ENCODE results near the gene PSMD8. TPM values are rescaled to one million over a fixed set of nuclear protein-coding genes. Genes with fewer than 3 reads are reported as not detected.
"Not testable (repeated sequence)": the region's sequence is repeated elsewhere in the genome, so short reads cannot be mapped to it uniquely, and the experiment has no call there.

PSMD8 gene
- total RNA-seq, 2 experiments from 2014 or later = 173 to 187 TPM

DNA sequence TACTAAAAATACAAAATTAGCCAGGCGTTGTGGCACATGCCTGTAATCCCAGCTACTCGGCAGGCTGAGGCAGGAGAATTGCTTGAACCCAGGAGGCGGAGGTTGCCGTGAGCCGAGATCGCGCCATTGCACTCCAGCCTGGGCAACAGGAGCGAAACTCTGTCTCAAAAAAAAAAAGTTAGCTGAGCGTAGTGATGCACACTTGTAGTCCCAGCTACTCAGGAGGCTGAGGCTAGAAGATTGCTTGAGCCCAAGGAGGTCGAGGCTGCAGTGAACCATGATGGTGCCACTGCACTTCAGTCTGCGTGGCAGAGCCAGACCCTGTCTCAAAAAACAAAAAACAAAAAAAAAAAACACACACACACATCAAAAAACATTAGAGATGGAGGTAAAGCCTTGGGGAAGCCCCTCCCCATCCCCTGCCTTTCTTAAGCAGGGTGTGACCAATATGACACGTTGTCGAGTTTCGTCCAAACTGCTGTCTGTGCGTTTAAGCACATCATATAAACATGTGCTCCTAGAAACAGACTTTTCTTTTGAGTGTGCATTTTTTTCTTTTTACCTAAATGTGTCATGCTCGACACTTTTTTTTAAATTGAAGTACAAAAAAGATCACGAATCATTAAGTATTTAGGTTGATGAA lies 52.8 kb downstream of the PSMD8 start:
- CTCF ChIA-PET = interaction anchor here (3.4 kb wide), 1 partner anchor 24 kb away, joined by 20 read pairs; the partner anchor contains the start of gene FAM98C
- H3K36me3 Mint-ChIP-seq (ENCODE audit: low read depth); DNase-seq: not testable (repeated sequence)

DNA sequence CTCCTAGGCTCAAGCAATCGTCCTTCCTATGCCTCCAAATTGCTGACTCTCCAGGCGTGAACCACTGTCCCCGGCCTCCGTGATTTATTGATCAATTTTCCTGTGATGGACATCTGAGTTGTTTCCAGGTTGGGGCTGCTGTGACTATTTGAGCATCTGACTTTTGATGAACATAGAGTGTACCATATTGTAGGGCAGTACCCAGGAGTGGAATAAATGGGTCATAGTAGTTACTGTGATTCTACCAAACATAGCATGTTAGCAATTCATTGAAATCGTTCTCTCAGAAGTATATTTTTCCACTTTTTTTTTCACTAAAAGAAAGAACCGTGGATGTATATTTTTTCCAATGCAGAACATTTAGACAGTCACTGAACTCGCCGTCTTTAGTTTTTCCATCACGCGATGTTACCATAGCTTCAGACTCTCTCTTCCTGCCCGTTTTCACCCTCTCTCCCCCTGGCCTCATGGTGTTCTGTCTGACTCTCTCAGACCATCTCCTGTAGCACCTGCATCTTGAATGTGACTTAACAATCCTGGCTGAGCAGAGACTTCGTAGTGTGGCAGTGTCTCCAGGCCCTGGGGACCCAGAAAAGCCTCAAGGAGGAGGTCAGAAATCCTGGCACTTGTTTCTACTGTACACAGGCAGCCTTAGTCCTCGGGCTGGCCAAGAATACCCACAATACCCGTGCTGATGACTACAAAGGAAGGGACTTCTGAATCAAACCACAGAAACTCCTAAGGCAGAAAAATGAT lies 54.9 kb downstream of the PSMD8 start:
- H3K27ac Mint-ChIP-seq = no peak overlapping the region
- H3K36me3 Mint-ChIP-seq (ENCODE audit: low read depth) = no peaks in the 10 kb centered on the region
- peaks cover 11% of the 10 kb centered on the region for H3K27me3 Mint-ChIP-seq (ENCODE audit: low read depth)
- ChIA-PET CTCF (no interaction called here), POLR2A (no interaction called here)
- no peaks in the 10 kb centered on the region for H3K9me3 Mint-ChIP-seq (ENCODE audit: insufficient read depth)
- peaks cover 24% of the 10 kb centered on the region for H3K4me1 Mint-ChIP-seq (ENCODE audit: low read depth)
- ATAC-seq (peak; percentile 45), DNase-seq (no peak)
- H3K4me3 Mint-ChIP-seq = no peak overlapping the region

More for the DNA sequence above, 52.8 kb downstream of the PSMD8 start:
- H3K27me3 Mint-ChIP-seq (ENCODE audit: low read depth); H3K4me3 Mint-ChIP-seq; H3K9me3 Mint-ChIP-seq (ENCODE audit: insufficient read depth); H3K27ac Mint-ChIP-seq; POLR2A ChIA-PET; ATAC-seq: not testable (repeated sequence)
- peaks cover 21% of the 10 kb centered on the region for H3K4me1 Mint-ChIP-seq (ENCODE audit: low read depth)

- CTCF ChIA-PET = no interaction called here
- no peak overlapping the region for H3K27ac Mint-ChIP-seq
- POLR2A ChIA-PET = no interaction called here
Measured at GRCh38 chr19:38429811-38430156, 55.4 kb downstream of the PSMD8 start.

DNA sequence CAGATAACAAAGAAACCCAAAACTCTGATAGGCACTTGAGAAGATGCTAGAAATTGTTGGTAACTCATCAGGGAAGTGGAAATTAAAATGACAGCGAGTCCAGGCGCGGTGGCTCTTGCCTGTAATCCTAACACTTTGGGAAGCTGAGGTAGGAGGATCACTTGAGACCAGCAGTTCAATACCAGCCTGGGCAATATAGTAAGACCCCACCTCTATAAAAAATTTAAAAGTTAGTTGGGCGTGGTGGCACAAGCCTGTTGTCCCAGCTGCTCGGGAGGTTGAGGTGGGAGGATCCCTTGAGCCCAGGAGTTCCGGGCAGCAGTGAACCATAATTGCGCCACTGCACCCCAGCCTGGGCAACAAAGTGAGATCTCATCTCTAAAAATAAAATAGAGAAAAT lies 56.6 kb downstream of the PSMD8 start:
- DNase-seq (no peak), ATAC-seq (no peak)
- CTCF ChIA-PET = no interaction called here
- Mint-ChIP-seq H3K9me3 (ENCODE audit: insufficient read depth) (no peaks in the 10 kb centered on the region), H3K4me3 (no peak overlapping the region), H3K27me3 (ENCODE audit: low read depth) (peaks cover 14% of the 10 kb centered on the region), H3K4me1 (ENCODE audit: low read depth) (peaks cover 18% of the 10 kb centered on the region), H3K27ac (no peak overlapping the region), H3K36me3 (ENCODE audit: low read depth) (no peaks in the 10 kb centered on the region)
- POLR2A ChIA-PET = no interaction called here

More at GRCh38 chr19:38429811-38430156, 55.4 kb downstream of the PSMD8 start:
- ATAC-seq (no peak), DNase-seq (no peak)
- Mint-ChIP-seq H3K9me3 (ENCODE audit: insufficient read depth) (no peaks in the 10 kb centered on the region), H3K36me3 (ENCODE audit: low read depth) (no peaks in the 10 kb centered on the region), H3K27me3 (ENCODE audit: low read depth) (peaks cover 14% of the 10 kb centered on the region), H3K4me1 (ENCODE audit: low read depth) (peaks cover 25% of the 10 kb centered on the region), H3K4me3 (no peak overlapping the region)

DNA sequence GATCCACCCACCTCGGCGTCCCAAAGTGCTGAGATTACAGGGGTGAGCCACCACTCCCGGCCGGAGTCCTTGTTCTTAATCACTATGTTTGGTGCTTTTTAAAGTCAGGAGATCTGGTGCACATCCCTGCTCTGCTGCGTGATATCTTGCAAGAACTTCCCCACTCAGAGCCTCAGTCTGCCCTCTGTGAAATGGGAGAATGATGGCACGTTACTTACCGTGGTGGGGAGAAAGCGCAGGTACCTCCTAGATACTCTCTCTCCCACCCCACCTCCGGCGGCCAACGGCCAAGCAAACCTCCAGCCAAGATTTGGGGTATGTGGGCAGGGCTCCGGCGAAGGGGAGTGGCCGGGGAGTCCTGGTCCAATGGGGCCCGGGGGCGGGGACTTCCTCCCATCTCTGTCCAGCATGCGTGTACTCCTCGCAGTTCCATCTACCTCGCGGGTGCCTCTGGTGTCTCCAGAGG lies 58.9 kb downstream of the PSMD8 start, which contains the start of gene RYR1:
TSS of gene RYR1 (plus strand) at position 424 of the 466 bp plus-strand sequence. CDS start 139 bp downstream, outside the sequence.
- ChIA-PET POLR2A (no interaction called here), CTCF (interaction anchor here (1.3 kb wide), 1 partner anchor 30 kb away, joined by 5 read pairs; the partner anchor contains the start of gene FAM98C)
- ATAC-seq (peak; percentile 86), DNase-seq (peak; percentile 55)
- Mint-ChIP-seq H3K9me3 (ENCODE audit: insufficient read depth) (no peaks in the 10 kb centered on the region), H3K36me3 (ENCODE audit: low read depth) (no peaks in the 10 kb centered on the region), H3K27ac (no peak within 1 kb of the TSS), H3K4me1 (ENCODE audit: low read depth) (peaks cover 10% of the 10 kb centered on the region), H3K4me3 (no peak within 1 kb of the TSS), H3K27me3 (ENCODE audit: low read depth) (peaks cover 17% of the 10 kb centered on the region)

Other genes with a start within 250 kb of the PSMD8 start
- under 1 TPM; 0.16 to 0.29 TPM for gene DPF1, start 150.3 kb upstream of the PSMD8 start, total RNA-seq
- not detected for gene PPP1R14A, start 118.2 kb upstream of the PSMD8 start, total RNA-seq
- 10 to 100 TPM; 31.5 to 35.1 TPM for gene SPINT2, start 110.0 kb upstream of the PSMD8 start, total RNA-seq
- not detected for gene C19orf33, start 70.3 kb upstream of the PSMD8 start, total RNA-seq
- 10 to 100 TPM; 66.6 to 72.3 TPM for gene YIF1B, start 58.6 kb upstream of the PSMD8 start, total RNA-seq
- 10 to 100 TPM; 13.5 to 13.7 TPM for gene KCNK6, start 54.7 kb upstream of the PSMD8 start, total RNA-seq
- 10 to 100 TPM; 10.7 to 11.3 TPM for gene CATSPERG, start 38.7 kb upstream of the PSMD8 start, total RNA-seq
- gene GGN, start 13.5 kb downstream of the PSMD8 start, total RNA-seq = not detected
- gene SPRED3, start 14.1 kb downstream of the PSMD8 start, total RNA-seq = 1 to 10 TPM in 1 of 2 experiments, under 1 TPM in 1; 0.90 to 1.3 TPM
- 10 to 100 TPM; 21.0 to 25.9 TPM for gene FAM98C, start 28.5 kb downstream of the PSMD8 start, total RNA-seq
- gene RASGRP4, start 51.6 kb downstream of the PSMD8 start, total RNA-seq = under 1 TPM; 0.42 to 0.50 TPM
- gene RYR1, start 59.1 kb downstream of the PSMD8 start, total RNA-seq = under 1 TPM; 0.42 to 0.83 TPM
- gene MAP4K1, start 243.4 kb downstream of the PSMD8 start, total RNA-seq = 100 to 1,000 TPM; 259 to 269 TPM
- 100 to 1,000 TPM; 325 to 352 TPM for gene EIF3K, start 244.6 kb downstream of the PSMD8 start, total RNA-seq